Natural killer cell treated with Interleukin-12 subunit alpha and Interleukin-12 subunit beta and Interleukin-15 and Interleukin-18, amount 100 ng/mL, for 72 hours (primary cell): ENCODE data around the gene WDR31. TPM values are rescaled to one million over a fixed set of nuclear protein-coding genes. Genes with fewer than 3 reads are reported as not detected.
A peak's percentile ranks its signal among the peaks of the same experiment; 100 is the strongest.

Experiments
- ATAC-seq, 2 donors: fragments of 150-1000 bp; cut with Tn5 transposase in 1 of 2; sonication (Bioruptor Pico), chemical (Tn5 transposase) in 1 of 2; 2 replicates each; pipeline ENCODE4 v1.10.0; 2021
- DNase-seq: peaks from one replicate; pipeline ENCODE4 v3.0.0; 2022; ENCODE audit warnings: low spot score
- H3K27ac Mint-ChIP-seq, 2 donors: 1 replicate in 1 of 2; 2 replicates in 1 of 2; pipeline ENCODE4 v1.8.0; 2022; ENCODE audit warnings: mixed read lengths in 2 of 2, mild to moderate bottlenecking in 1 of 2, moderate library complexity in 1 of 2
- H3K27me3 Mint-ChIP-seq, 2 donors: 1 replicate in 1 of 2; 2 replicates in 1 of 2; pipeline ENCODE4 v1.8.0; 2022; ENCODE audit warnings: mixed read lengths in 2 of 2
- H3K36me3 Mint-ChIP-seq: one replicate; pipeline ENCODE4 v1.8.0; 2022; ENCODE audit warnings: mixed read lengths
- H3K4me1 Mint-ChIP-seq, 2 donors: 1 replicate in 1 of 2; 2 replicates in 1 of 2; pipeline ENCODE4 v1.8.0; 2022; ENCODE audit warnings: low read depth in 2 of 2, mixed read lengths in 2 of 2, mild to moderate bottlenecking in 1 of 2
- H3K4me3 Mint-ChIP-seq: one replicate; pipeline ENCODE4 v1.8.0; 2022; ENCODE audit warnings: mixed read lengths
- H3K9me3 Mint-ChIP-seq: 2 replicates; pipeline ENCODE4 v1.8.0; 2022; ENCODE audit warnings: mixed read lengths
- total RNA-seq, 2 donors: library from RNA; stranded (reverse); gene quantifications; one replicate each; pipeline ENCODE4 v1.2.3, GENCODE V29; 2022

WDR31 gene
- total RNA-seq, 2 donors from 2014 or later, result 0.83 to 1.4 TPM

DNA sequence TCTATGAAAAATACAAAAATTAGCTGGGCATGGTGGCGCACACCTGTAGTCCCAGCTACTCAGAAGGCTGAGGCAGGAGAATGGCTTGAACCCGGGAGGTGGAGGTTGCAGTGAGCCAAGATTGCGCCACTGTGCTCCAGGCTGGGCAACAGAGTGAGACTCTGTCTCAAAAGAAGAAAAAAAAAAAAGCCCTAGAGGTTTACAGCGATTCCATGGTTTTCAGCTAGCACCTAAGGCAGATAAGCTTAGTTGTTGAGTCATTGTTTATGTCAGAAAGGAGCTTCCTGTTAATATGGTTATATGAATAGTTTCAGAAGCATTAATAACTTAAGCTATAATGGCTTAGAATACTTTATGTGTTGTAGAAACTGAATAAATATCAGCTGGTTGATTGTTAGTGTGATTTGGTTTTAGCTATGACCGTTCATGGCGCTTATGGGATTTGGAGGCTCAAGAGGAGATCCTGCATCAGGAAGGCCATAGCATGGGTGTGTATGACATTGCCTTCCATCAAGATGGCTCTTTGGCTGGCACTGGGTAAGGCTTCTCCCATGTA lies 49.9 kb downstream of the WDR31 start:
- H3K4me1 Mint-ChIP-seq, result no peaks in the 10 kb centered on the region

GRCh38 chr9:113289091-113289490 lies 51.0 kb downstream of the WDR31 start:
- DNase-seq (no peak), ATAC-seq (no peak)
- Mint-ChIP-seq H3K4me1 (no peaks in the 10 kb centered on the region), H3K36me3 (peaks cover 56% of the 10 kb centered on the region), H3K27me3 (no peaks in the 10 kb centered on the region), H3K9me3 (no peaks in the 10 kb centered on the region), H3K4me3 (no peak overlapping the region), H3K27ac (no peak overlapping the region)

More for the DNA sequence above, 49.9 kb downstream of the WDR31 start:
- Mint-ChIP-seq H3K9me3 (no peaks in the 10 kb centered on the region), H3K36me3 (peaks cover 48% of the 10 kb centered on the region), H3K27ac (no peak overlapping the region), H3K27me3 (no peaks in the 10 kb centered on the region), H3K4me3 (no peak overlapping the region)
- ATAC-seq, result no peak
- DNase-seq, result no peak

- DNase-seq (no peak), ATAC-seq (no peak)
- H3K4me1 Mint-ChIP-seq, result peaks cover 12 to 23% of the 10 kb centered on the region in 2 donors
- no peaks in the 10 kb centered on the region for H3K27me3 Mint-ChIP-seq
- H3K27ac Mint-ChIP-seq, result no peak overlapping the region
- H3K4me3 Mint-ChIP-seq, result no peak overlapping the region
- H3K36me3 Mint-ChIP-seq, result peaks cover 56% of the 10 kb centered on the region
- H3K9me3 Mint-ChIP-seq, result no peaks in the 10 kb centered on the region
Observed at GRCh38 chr9:113281356-113281755, 58.7 kb downstream of the WDR31 start.

DNA sequence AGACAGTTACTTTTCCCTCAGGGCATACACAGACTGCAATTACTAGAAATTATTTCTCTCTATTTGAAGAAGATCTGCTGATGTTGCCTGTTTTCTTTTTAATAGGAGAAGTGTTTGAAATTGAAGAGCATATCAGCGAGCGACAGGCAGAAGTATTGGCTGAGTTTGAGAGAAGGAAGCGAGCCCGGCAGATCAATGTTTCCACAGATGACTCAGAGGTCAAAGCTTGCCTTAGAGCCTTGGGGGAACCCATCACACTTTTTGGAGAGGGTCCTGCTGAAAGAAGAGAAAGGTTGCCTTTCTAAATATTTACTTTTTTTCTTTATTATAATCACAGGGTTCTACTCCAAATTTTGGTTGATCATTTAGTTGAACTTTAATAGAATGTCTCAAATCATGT lies 61.2 kb downstream of the WDR31 start:
- Mint-ChIP-seq H3K27ac (peak overlapping the region in 1 of 2 donors; percentile 25), H3K36me3 (peaks cover 44% of the 10 kb centered on the region), H3K4me3 (no peak overlapping the region), H3K4me1 (peaks cover 16 to 23% of the 10 kb centered on the region in 2 donors), H3K9me3 (no peaks in the 10 kb centered on the region), H3K27me3 (no peaks in the 10 kb centered on the region)
- DNase-seq (no peak), ATAC-seq (no peak)

DNA sequence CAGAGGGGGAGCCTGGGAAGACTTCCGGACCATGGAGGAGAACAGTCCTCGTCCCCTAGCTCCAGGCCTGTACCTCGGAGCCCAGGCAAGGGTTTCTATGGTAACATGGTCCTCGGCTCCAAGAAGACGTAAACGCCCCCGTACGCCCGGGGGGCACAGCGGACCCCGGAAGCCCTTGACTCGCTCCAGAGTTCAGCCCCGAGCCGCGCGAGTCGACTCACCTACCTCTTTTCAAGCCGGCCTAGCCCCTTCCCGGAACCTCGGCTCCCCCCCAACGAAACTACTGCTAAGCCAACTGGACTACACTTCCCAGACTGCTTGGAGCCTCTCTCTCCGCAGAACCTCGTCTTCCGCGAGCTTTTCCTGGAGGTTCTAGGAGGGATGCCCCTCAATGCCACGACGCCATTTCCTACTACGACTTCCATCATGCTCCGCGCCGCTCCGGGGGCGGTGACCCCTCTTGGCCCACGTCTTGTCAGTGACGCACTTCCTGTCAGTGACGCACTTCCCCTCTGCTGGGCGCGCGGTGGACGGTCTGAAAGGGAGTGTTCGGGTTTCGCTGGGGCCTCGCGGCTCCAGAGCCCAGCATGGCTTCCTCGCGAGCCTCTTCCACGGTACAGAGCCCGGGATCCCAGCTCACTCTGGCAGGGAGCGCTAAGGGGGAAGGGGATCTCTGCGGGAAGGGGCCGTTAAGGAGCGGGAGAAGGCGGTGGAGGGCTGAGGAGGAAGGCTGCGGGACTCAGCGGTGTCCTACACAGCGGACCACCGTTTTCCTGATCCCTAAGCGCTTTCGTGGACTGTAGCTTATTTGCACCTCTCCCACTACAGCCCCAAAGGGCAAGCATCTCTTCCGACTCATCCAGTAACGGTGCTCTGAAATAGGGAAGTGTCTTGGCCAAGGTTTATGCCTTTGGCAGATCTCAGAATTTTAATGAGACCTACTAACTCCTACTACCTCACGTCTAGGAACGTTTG lies 64.6 kb downstream of the WDR31 start, which contains the start of the genes CDC26 and PRPF4:
Gene CDC26 (minus strand): TSS at position 416 of the 975 bp plus-strand sequence. CDS start 3,065 bp downstream, outside the sequence.
Gene PRPF4 (plus strand): TSS at position 502 of the 975 bp plus-strand sequence. CDS start 86 bp downstream, at position 588.
- DNase-seq (peak; percentile 97), ATAC-seq (peak; percentile 99)
- peaks cover 29% of the 10 kb centered on the region for H3K36me3 Mint-ChIP-seq
- H3K27me3 Mint-ChIP-seq, result no peaks in the 10 kb centered on the region
- H3K27ac Mint-ChIP-seq, result no peak within 1 kb of the TSS
- peaks cover 19 to 26% of the 10 kb centered on the region in 2 donors for H3K4me1 Mint-ChIP-seq
- no peak within 1 kb of the TSS for H3K4me3 Mint-ChIP-seq
- H3K9me3 Mint-ChIP-seq, result no peaks in the 10 kb centered on the region

- no peak overlapping the region for H3K4me3 Mint-ChIP-seq
- H3K36me3 Mint-ChIP-seq, result peaks cover 29% of the 10 kb centered on the region
- ATAC-seq (peak; percentile 1 to 2), DNase-seq (peak; percentile 69)
- H3K27me3 Mint-ChIP-seq, result no peaks in the 10 kb centered on the region
- H3K9me3 Mint-ChIP-seq, result no peaks in the 10 kb centered on the region
- no peak overlapping the region for H3K27ac Mint-ChIP-seq
- peaks cover 16 to 23% of the 10 kb centered on the region in 2 donors for H3K4me1 Mint-ChIP-seq
Observed at GRCh38 chr9:113274474-113275156, 65.5 kb downstream of the WDR31 start.

GRCh38 chr9:113269871-113270270 lies 70.2 kb downstream of the WDR31 start:
- Mint-ChIP-seq H3K27ac (peak overlapping the region in 1 of 2 donors; percentile 6), H3K9me3 (no peaks in the 10 kb centered on the region), H3K36me3 (peaks cover 25% of the 10 kb centered on the region), H3K4me1 (peaks cover 12 to 20% of the 10 kb centered on the region in 2 donors), H3K27me3 (no peaks in the 10 kb centered on the region), H3K4me3 (no peak overlapping the region)
- DNase-seq (no peak), ATAC-seq (no peak)

DNA sequence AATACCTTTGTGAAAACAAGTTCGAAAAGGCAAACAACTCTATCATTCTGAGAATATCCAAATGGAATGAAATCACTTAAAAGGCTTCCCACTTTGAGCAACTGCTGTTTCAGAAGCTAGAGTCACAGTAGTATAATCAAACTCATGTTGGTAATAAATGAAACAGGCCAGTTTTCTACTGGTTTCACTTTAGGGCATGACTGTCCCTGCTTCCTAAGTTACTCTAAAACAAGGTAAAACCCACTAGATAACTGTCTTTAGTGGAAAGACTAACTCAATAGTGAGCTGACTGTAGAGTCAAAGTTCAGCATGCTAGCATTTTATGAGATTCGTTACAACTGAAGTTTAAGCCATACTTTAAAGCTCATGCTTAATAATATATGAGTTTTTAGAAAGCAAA lies 70.7 kb downstream of the WDR31 start:
- H3K36me3 Mint-ChIP-seq, result peaks cover 25% of the 10 kb centered on the region
- H3K27ac Mint-ChIP-seq, result peak overlapping the region in 1 of 2 donors; percentile 6
- no peak for DNase-seq
- peaks cover 12 to 20% of the 10 kb centered on the region in 2 donors for H3K4me1 Mint-ChIP-seq
- no peaks in the 10 kb centered on the region for H3K27me3 Mint-ChIP-seq
- no peaks in the 10 kb centered on the region for H3K9me3 Mint-ChIP-seq
- no peak for ATAC-seq
- no peak overlapping the region for H3K4me3 Mint-ChIP-seq

- peaks cover 12% of the 10 kb centered on the region in 2 donors for H3K4me1 Mint-ChIP-seq
- H3K27ac Mint-ChIP-seq, result no peak overlapping the region
- H3K9me3 Mint-ChIP-seq, result no peaks in the 10 kb centered on the region
- ATAC-seq (no peak), DNase-seq (no peak)
- peaks cover 21% of the 10 kb centered on the region for H3K36me3 Mint-ChIP-seq
- H3K4me3 Mint-ChIP-seq, result no peak overlapping the region
- no peaks in the 10 kb centered on the region for H3K27me3 Mint-ChIP-seq
Observed at GRCh38 chr9:113267911-113268566, 72.0 kb downstream of the WDR31 start.

DNA sequence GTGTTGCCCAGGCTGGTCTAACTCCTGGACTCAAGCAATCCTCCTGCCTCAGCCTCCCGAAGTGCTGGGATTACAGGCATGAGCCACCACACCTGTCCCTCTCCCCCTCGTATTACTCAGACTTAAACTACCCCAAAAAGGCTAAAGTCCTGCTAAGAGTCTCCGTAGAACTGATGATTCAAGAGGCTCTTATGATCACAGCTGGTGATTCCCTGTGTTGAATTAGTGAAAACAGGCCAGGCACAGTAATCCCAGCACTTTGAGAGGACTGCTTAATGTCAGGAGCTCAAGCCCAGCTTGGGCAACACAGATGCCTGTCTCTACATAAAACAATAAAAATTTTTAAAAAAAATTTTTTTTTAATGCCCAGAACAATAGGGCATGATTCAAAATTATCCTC lies 73.9 kb downstream of the WDR31 start:
- Mint-ChIP-seq H3K9me3 (no peaks in the 10 kb centered on the region), H3K36me3 (peaks cover 21% of the 10 kb centered on the region), H3K27me3 (no peaks in the 10 kb centered on the region), H3K27ac (no peak overlapping the region), H3K4me1 (peaks cover 12% of the 10 kb centered on the region in 2 donors), H3K4me3 (no peak overlapping the region)
- ATAC-seq, result no peak
- no peak for DNase-seq

Other genes starting within 250 kb of the WDR31 start
- gene SLC31A2, start 189.3 kb downstream of the WDR31 start, total RNA-seq, result 1 to 10 TPM; 4.3 to 4.8 TPM
- gene FKBP15, start 119.0 kb downstream of the WDR31 start, total RNA-seq, result 10 to 100 TPM; 47.2 to 60.4 TPM
- 10 to 100 TPM; 20.0 to 20.5 TPM for gene SLC31A1, start 118.7 kb downstream of the WDR31 start, total RNA-seq
- gene CDC26, start 64.7 kb downstream of the WDR31 start, total RNA-seq, result 10 to 100 TPM; 16.5 to 39.1 TPM
- gene PRPF4, start 64.6 kb downstream of the WDR31 start, total RNA-seq, result 10 to 100 TPM; 33.9 to 47.8 TPM
- gene RNF183, start 36.9 kb downstream of the WDR31 start, total RNA-seq, result not detected
- gene BSPRY, start 9.3 kb upstream of the WDR31 start, total RNA-seq, result 1 to 10 TPM; 2.5 to 5.0 TPM
- gene HDHD3, start 36.7 kb upstream of the WDR31 start, total RNA-seq, result 10 to 100 TPM; 11.0 to 15.7 TPM
- gene ALAD, start 61.0 kb upstream of the WDR31 start, total RNA-seq, result 10 to 100 TPM; 18.7 to 19.5 TPM
- gene POLE3, start 70.4 kb upstream of the WDR31 start, total RNA-seq, result 10 to 100 TPM; 62.7 to 76.1 TPM
- gene C9orf43, start 70.5 kb upstream of the WDR31 start, total RNA-seq, result 1 to 10 TPM; 1.1 to 1.3 TPM
- gene RGS3, start 123.5 kb upstream of the WDR31 start, total RNA-seq, result 100 to 1,000 TPM in 1 of 2 donors, 10 to 100 TPM in 1; 71.7 to 144 TPM